Frontal cortex (tissue), 4 donors: Measurements from ENCODE around the gene GMPR. TPM values are rescaled to one million over a fixed set of nuclear protein-coding genes. Genes with fewer than 3 reads are reported as not detected.
A peak's percentile ranks its signal among the peaks of the same experiment; 100 is the strongest.
"Not testable (repeated sequence)": the region's sequence is repeated elsewhere in the genome, so short reads cannot be mapped to it uniquely, and the experiment has no call there.

Experiments used
- DNase-seq, 2 donors: peaks; one replicate each; pipeline ENCODE4 v3.0.0; 2012; ENCODE audit warnings: low spot score in 2 of 2
- FAIRE-seq: peaks from 2 replicates; lab custom pipeline; 2012; peaks lifted over from hg19 to GRCh38; lab: Jason Lieb, UNC
- total RNA-seq: library from RNA; depleted of rRNA; stranded (reverse); fragments of >200 nt; gene quantifications from one replicate; pipeline ENCODE4 v1.2.3, GENCODE V29; 2014
- donor health status: control.
- donor health status: control.
- donor health status: control.

The GMPR gene
- total RNA-seq, 1 donor from 2014 or later: 2.4 TPM

DNA sequence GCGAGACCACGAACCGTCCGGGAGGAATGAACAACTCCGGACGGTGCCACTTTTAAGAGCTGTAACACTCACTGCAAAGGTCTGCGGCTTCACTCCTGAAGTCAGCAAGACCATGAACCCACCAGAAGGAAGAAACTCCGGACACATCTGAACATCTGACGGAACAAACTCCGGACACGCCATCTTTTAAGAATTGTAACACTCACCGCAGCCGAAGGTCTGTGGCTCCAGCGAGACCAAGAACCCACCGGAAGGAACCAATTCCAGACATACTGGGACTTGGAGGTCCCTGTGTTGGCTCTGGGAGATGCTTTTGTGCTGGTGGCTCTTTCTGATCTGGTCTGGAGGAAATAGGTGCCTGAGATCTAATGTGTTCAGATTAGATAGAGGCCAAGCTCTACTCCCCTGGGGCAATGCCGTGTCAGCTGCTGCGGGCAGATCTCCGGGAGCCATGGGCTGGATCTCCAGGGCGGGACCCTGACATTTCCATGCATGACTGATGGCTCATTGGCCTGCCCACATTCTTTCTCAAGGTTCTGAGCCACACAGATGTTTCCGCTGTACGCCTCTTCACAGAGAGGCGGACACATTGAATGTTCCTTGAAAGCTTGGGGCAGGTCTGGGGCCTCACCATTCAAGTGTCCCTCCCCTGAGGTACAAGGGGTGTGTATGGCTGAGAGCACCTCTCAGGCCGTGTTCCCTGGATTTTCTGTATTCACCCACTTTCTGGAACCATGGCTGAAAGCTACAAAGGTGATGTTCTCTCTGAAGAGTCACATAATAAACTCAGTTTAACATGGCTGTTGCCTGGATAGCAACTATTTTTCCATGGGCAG is 29.3 kb downstream of the GMPR start:
- DNase-seq: no peak
- FAIRE-seq: no peak

DNA sequence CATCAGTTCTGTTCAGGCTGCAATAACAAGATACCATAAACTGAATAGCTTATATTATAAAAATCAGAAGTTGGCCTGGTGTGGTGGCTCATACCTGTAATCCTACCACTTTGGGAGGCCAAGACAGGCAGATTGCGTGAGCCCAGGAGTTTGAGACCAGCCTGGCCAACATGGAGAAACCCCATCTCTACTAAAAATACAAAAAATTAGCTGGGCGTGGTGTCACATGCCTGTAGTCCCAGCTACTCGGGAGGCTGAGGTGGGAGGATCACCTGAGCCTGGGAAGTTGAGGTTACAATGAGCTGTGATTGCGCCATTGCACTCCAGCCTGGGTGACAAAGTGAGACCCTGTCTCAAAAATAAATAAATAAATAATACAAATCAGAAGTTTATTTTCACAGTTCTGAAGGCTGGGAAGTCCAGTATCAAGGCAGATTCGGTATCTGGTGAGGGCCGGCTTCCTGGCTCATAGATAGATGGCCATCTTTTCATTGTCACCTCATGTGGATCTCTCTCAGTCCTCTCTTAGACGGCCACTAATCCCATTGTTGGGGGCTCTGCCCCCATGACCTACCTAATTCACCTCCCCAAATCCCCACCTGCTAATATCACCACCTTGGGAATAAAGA is 31.2 kb downstream of the GMPR start:
- not testable (repeated sequence) for FAIRE-seq, DNase-seq

DNA sequence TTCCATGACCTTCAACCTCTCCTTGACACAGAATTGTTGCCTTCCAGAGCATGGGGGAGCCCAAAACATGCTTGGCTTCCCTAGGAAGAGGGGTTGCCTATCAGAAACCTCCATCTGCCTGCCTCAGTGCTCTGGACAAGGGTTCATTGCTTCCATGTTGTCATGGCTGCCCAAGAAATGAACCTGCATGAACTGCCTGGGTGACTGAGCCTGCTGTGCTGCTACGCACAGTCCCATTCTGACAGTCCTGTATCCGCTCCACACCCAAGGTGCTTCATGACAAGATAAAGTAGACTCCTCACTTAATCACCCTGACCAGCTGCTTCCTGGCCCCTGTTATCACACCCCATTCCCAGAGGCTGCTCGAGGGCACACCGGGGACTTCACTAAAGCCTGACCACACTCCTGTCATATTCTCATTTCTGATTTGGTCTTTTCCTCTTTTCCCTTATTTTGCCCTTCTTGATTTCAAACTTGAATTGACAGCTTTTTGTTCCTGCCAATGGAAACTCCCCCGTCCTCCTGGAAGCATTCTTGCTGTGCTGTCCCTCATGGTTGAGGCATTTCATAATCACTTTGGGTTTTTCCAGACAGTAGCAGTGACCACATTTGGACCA is 31.9 kb downstream of the GMPR start:
- DNase-seq (no peak), FAIRE-seq (no peak)

DNA sequence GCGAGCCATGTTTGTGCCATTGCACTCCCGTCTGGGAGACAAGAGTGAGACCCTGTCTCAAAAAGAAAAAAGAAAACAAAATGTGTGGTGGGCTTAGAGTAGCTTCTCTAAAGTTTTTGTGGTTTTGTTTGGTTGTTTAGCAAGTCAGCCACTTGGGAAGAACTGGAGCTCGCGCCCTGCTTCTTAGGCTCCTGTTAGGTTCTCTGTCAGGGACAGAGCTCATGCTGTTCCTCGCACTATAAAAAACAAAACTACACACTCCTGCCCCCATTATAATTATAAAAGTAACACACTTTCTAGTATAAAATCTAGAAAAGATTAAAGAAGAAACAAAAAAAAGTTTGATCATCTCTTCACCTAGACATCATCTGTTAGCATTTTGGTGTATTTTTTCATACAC is 33.0 kb downstream of the GMPR start:
- no peak for DNase-seq
- FAIRE-seq: no peak

DNA sequence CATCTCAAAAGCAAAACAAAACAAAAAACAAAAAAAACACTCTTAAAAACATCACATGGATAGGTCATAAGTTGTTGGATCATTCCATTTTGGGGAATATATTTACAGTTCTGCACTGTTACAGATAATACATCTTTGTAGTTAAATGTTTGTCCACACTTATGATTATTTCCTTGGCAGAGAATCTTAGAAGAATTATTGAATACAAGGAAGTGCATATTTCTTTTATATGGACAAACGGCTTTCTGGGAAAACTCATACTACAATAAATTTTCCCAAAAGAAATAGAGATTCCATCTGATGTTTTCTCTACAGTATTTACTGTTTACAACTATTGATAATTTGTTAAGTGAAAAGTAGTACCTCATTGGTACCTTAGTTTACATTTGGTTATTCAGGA is 33.8 kb downstream of the GMPR start:
- FAIRE-seq: no peak
- DNase-seq: no peak

DNA sequence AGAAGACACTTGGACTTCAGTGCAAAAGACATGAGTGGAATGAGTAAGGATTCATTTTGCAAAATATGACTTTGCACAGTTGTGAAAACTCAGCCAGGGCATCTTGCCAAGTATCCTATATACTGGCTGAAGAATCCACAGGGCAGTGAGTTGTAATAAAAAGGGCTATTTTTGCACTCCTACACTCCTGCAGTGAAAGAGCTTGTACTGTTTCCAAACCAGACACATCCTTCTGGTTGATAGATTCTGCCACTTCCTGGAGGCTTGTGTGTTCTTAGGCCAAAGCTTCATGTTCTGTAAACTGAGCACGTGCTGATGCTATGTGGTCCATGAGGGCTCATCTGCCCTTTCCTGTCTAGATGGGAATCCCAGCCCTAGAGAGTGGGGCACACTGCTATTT is 34.9 kb downstream of the GMPR start:
- FAIRE-seq (no peak), DNase-seq (no peak)

DNA sequence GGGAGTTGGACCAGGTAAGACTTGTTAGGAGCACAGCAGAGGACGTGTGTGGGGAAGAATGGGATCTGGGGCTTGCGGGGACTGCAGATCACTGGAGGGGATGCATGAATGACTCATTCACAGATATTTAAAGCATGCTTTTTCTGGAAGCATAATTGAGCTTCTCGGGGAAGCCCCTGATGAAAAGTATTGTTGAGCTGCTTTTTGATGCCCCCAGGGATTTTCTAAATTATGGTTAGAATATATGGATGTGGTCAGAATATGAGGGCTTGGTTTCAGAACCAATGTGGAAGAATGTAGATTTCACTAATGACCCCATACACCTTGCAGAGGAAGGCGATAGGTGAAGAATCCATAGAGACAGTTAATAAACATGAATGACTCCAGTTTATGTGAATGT is 36.1 kb downstream of the GMPR start:
- DNase-seq: no peak
- FAIRE-seq: no peak

DNA sequence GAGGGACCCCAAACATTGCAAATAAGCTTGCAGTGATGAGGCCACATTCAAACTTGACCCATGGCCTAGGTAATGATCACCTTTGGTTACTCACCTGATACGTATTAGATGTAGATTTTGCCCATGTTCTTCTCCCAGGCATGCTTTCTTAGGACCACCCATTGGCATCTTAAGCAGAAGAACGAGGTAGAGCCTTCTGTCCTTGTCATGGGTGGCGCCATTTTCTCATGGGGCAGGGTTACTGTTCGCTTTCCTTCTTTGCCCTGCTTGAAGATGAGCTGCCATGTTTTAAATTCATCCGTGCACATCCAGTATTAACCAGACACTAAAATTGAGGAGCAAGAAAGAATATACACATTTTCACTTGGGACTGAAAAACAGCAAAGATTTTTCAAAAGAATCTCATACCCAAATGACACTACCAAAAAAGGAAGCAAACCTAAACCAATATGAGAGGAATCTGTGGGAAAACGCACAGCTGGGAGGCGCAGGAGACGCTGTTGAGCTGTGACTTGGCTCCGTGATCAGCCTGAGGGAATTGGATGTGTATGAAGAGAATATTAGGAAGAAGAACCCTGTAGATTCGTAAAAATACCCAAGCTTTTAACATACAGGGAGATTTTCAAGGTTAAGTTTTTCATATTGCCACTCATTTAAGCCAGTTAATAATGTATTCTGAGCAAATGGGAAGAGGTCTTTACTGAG is 36.6 kb downstream of the GMPR start:
- DNase-seq: no peak
- FAIRE-seq: no peak

DNA sequence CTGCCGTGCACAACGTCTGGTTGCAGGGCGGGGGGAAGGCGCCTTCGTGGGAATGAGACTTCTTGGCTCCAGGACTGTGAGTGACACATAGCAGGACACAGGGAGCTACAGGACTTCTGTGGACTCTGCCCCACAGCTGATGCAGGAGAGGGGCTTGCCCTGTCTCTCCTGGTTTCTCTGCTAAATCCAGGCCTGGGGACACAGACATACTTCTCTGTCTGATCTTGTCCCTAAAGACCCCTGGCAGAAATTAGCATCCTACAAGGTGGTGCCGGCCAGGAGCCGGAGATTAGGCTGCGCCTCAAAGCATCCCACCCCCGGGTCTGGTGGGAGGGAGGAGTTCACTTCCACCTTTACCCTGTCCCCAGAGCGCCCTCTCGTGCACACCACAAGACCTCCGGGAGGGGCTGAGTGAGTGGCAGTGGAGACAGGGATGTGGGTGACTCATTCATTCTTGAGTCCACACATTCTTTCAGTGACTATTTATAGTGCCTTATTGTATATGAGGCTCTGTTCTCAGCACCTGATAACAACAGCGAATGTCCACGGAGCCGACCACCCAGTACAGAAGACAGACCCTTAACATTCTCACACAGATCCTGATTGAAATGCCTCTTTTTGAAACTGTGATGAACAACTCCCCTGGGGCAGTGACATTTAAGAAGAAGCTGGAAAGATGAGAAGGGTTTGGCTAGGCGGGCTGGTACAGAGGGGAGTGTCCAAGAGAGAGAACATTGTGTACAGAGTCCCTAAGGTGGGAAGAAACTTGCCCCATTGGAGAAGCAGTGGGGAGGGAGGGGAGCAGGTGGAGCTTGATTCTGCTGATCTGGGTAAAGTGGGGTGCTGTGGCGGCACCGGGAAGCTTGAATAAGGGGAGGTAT is 39.0 kb downstream of the GMPR start:
- FAIRE-seq: no peak
- DNase-seq: peak in 1 of 2 donors; percentile 35

DNA sequence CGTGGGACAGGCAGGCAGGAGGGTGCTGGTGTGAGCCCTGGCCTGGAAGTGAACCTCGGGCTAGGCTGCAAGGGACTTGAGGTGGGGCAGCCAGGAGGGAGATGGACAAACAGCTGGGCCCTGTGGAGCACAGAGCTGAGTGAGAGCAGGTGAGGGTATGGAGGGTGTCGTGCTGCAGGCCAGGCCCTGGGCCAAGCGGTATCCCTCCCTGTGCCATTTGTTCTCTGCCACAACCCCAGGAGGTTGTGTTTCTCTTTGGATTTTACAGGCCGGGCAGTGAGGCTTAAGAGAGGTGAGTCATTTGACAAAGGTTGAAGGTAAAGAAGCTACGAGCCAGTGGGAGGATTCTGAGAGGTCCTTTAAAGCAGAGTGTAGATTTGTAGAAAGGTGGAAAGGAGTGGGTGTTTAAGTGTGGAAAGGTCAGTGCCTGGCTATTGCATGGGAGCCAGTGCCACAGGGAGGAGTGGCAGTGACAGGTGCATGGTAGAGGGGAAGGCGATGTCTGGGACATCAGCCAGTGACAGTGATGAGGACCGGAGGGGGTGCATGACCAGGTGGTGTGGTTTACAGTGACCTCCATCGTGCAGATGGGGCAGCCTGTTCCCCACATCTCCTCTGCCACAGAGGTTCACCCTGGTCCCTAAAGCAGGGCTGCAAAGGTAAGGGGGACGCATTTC is 39.8 kb downstream of the GMPR start:
- DNase-seq (no peak), FAIRE-seq (no peak)

DNA sequence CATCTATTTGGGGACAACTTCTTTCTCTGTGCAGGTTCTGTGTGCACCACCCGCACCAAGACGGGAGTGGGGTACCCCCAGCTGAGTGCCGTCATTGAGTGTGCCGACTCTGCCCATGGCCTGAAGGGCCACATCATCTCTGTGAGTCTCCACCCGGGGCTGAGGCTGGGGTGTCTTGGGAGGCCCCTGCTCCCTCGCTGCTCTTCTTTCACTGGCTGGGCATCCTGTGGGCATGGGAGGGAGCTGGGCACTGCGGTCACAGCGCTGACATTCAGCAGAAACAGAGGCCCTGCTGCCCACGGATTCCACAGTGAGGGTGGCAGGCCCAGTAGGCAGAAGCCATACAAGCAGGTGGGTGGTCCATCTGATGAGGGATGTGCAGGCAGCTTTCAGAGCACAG is 40.4 kb downstream of the GMPR start:
- FAIRE-seq: no peak

DNA sequence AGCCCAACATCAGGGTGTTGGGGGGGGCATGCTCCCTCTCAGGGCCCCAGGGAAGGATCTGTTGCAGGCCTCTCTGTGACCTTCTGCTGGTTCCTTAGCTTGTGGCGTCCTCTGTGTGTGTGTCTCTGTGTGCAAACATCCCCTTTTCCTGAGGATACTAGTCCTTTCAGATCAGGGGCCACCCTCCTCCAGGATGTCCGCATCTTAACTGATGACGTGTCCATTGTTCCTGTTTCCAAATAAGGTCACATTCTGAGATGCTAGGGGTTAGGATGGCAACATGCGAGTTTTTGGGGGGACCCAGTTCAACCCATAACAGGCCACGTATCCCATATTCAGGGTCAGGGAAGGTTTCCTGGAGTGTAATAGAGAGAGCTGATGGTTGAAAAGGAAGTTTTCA is 40.9 kb downstream of the GMPR start:
- DNase-seq: no peak
- no peak for FAIRE-seq

More for the DNA sequence above, 40.4 kb downstream of the GMPR start:
- DNase-seq: no peak

DNA sequence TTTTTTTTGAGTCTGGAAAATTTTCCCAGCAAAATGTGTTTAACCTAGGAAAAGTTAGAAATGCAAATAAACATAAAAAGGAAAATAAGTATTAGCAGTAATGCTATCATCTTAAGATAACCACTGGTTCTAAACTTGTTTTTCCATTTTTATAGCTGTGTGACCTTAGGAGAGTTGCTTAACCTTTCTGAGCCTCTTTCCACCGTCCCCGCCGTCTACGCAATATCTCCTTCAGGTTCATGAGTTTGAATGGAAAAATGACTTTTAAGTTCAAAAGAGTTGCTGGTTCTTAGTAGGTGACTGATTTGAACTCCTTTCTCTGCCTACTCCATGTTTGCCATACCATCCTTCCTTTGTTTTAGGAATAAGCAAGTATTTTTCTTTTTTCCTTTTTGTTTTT is 44.0 kb downstream of the GMPR start:
- DNase-seq (no peak), FAIRE-seq (no peak)

DNA sequence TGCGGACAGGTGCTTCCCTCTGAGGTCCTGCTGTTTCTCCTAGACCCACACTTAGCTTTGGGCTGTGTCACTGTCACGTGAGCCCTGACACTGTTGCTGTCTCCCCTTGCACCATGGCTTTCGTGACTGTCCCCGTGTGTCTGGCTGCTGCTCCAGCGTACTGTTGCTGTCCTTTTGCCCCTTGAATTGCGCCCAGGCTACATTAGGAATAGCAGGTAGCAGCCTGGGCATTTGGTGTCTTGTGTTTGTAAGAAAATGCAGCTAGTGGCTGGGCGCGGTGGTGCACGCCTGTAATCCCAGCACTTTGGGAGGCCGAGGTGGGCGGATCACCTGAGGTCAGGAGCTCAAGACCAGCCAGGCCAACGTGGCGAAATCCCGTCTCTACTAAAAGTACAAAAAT is 46.1 kb downstream of the GMPR start:
- no peak for FAIRE-seq
- no peak for DNase-seq

DNA sequence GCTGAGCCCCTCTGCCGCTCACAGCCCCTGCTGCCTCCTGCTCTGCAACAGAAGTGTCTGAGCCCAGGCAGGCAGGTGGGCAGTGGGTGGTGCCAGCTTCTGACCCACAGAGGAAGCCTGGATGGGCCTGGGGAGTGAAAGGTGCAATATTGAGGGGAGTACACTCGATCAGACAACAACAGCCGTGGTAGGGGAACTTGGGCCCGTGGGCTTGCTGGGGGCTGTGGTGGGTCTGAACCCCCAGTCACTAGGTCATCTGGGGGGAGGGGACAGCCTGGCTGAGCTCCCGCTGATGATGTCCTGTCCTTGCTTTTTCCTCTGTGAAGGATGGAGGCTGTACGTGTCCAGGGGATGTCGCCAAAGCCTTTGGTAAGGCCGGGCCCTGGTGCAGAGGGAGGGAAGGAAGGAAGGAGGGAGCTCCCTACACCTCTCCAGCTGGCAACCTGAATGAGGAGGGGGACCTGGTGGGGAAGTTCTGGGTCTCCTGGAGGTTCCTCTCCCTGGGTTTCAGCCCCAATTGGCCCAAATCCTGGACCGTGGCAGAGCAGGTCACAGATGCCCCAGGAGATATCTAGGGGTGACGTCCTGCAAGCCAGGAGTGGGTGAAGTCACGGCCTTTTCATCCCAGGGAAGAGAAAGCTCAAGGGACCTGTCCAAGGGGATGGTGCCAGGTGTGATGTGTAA is 47.2 kb downstream of the GMPR start:
- FAIRE-seq: no peak
- DNase-seq: no peak

DNA sequence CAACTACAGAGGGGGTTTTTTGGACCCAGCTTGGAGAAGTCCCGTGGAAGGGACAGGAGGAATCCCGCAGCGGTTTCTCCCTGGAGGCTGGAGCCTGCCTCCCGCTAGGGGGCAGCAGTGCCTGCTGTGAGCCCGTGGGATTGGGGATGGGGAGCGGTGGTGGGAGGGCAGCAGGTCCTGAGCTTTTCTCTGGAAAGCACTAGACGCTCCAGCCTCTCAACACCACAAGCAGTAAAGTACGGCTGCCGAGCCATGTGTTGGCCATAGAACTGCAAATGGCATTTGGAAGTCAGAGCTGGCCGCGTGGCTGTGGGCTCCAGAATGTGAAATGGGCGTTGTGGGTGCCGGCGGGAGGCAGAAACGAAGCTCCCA is 47.8 kb downstream of the GMPR start:
- peak; percentile 49 to 69 for DNase-seq
- no peak for FAIRE-seq

DNA sequence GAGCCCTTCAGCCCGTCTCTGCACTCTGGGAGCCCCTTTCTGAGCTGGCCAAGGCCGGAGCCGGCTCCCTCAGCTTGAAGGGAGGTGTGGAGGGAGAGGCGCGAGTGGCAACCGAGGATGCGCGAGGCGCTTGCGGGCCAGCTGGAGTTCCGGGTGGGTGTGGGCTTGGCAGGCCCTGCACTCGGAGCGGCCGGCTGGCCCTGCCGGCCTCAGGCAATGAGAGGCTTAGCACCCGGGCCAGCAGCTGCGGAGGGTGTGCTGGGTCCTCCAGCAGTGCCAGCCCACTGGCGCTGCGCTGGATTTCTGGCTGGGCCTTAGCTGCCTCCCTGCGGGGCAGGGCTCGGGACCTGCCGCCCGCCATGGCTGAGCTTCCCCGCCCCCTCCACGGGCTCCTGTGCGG is 49.8 kb downstream of the GMPR start:
- FAIRE-seq: no peak
- DNase-seq: no peak

DNA sequence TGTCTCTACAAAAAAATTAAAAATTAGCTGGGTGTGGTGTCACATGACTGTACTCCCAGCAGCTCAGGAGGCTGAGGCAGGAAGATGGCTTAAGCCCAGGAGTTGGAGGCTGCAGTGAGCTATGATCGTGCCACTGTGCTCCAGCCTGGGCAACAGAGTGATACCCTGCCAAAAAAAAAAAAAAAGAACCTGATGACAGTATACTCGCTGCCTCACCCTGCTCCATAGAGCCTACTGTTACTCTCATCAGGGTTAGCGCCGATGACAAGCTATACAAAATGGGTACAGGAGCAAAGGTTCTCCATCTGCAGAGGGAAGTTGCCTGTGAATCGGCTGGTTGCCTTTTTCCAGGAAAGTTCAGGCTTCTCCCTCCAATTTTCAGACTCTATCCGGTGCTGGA is 53.4 kb downstream of the GMPR start:
- DNase-seq (no peak), FAIRE-seq (no peak)

DNA sequence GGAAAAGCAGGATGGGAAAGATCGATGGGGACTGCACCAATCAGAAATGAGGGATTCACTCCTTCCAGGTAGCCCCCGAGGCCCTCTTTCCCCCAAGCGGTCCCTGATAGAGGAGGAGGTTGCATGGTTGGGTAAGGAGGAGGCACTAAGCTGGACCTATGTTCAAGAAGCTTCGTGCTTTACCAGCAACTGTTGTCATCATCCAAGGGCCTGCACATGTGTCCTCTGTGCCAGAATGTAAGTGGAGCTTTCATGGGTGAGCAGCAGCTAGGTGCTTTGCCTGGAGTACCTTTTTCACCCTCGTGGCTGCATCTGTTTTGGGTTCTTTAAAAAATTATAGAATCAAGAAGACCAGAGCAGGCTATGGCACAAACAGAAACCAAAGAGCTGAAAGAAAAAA is 54.0 kb downstream of the GMPR start:
- FAIRE-seq: no peak
- no peak for DNase-seq
